Tibial artery (tissue), 4 donors: ENCODE results near the gene CLIC1.

Experiments
- DNase-seq, 2 donors: peaks; one replicate each; pipeline ENCODE4 v3.0.0-alpha.2; 2019
- H3K27ac ChIP-seq, 2 donors: fragments of 200-600 bp; sonication (generic) in 1 of 2; 1 replicate in 1 of 2; 2 replicates in 1 of 2; pipeline ENCODE4 v1.5.1; 2018 to 2019; ENCODE audit warnings: mild to moderate bottlenecking in 1 of 2
- H3K27me3 ChIP-seq, 2 donors: fragments of 200-600 bp; sonication (generic) in 1 of 2; one replicate each; pipeline versions ENCODE4 v1.5.1 to v1.6.0; 2016 to 2019
- H3K36me3 ChIP-seq, 3 donors: fragments of 200-600 bp; sonication (generic) in 2 of 3; one replicate each; pipeline ENCODE4 v1.5.1; 2016 to 2019; ENCODE audit warnings: mild to moderate bottlenecking in 2 of 3
- H3K4me1 ChIP-seq, 4 donors: fragments of 200-600 bp; sonication (generic) in 2 of 4; 1 replicate in 3 of 4; 2 replicates in 1 of 4; pipeline ENCODE4 v1.5.1; 2016 to 2019
- H3K4me3 ChIP-seq, 2 donors: fragments of 200-600 bp; sonication (generic) in 1 of 2; 1 replicate in 1 of 2; 2 replicates in 1 of 2; pipeline ENCODE4 v1.5.1; 2018 to 2019; ENCODE audit warnings: mild to moderate bottlenecking in 2 of 2
- H3K9me3 ChIP-seq, 3 donors: fragments of 200-600 bp; sonication (generic) in 1 of 3; one replicate each; pipeline ENCODE4 v1.5.1; 2016 to 2019
- intact Hi-C: fragments of 100-400 bp; cut with DNase I; formaldehyde crosslinking; loops from one replicate; pipeline ENCODE4 v1.15.0; 2023; ENCODE audit warnings: low total_unique reads
- TF ChIP-seq, protein P1 (sequence below), 2 experiments: fragments of 200-600 bp in 1 of 2; fragments of 450-650 bp in 1 of 2; IDR thresholded peaks; one replicate each; pipeline ENCODE4 v1.5.1; 2017 to 2019; ENCODE audit warnings: antibody characterized with exemption in 2 of 2, mild to moderate bottlenecking in 1 of 2, moderate library complexity in 1 of 2

Gene CLIC1

DNA sequence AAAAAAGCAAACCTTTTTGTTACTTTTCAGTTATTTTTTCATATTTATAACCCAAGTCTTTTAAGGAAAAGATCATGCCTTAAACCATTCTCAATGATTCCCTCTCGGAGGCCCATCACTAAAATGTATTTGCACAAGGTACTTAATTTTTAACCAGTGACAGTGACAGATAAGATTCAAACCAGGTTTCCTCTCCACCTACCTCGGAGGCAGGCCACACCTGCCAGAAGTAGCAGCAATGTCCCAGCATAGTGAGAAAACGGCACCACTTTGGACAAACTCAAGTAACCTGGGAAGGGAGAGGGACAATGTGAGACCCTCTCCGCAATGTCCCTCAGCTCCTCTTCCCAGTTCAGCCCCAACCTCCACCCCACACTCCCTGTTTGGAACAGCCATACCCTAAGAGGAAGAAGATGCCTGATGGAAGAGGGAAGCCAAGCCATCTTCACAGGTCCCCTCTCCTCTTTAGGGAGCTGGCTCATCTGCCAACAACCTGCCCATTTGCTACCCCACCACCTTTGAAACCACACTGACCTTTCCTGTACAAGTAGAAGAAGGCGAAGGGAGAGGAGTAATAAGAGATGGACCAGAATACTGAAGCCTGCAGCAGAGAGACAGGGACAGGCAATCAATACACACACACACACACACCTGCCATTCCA is 35.5 kb downstream of the CLIC1 start:
- Histone ChIP-seq H3K9me3 (no peaks in the 10 kb centered on the region), H3K4me1 (peaks cover 6 to 27% (median 23%) of the 10 kb centered on the region in 4 donors), H3K4me3 (no peak overlapping the region), H3K27me3 (no peaks in the 10 kb centered on the region), H3K36me3 (peaks cover 12 to 42% (median 14%) of the 10 kb centered on the region in 3 donors), H3K27ac (no peak overlapping the region)
- DNase-seq, result no peak
- TF ChIP-seq, protein P1, sequence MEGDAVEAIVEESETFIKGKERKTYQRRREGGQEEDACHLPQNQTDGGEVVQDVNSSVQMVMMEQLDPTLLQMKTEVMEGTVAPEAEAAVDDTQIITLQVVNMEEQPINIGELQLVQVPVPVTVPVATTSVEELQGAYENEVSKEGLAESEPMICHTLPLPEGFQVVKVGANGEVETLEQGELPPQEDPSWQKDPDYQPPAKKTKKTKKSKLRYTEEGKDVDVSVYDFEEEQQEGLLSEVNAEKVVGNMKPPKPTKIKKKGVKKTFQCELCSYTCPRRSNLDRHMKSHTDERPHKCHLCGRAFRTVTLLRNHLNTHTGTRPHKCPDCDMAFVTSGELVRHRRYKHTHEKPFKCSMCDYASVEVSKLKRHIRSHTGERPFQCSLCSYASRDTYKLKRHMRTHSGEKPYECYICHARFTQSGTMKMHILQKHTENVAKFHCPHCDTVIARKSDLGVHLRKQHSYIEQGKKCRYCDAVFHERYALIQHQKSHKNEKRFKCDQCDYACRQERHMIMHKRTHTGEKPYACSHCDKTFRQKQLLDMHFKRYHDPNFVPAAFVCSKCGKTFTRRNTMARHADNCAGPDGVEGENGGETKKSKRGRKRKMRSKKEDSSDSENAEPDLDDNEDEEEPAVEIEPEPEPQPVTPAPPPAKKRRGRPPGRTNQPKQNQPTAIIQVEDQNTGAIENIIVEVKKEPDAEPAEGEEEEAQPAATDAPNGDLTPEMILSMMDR (IDR thresholded peaks at IDR 0.05), result no peak
- intact Hi-C loops, result loop anchor here (5.0 kb wide), 1 partner anchor 36 kb away; the partner anchor contains the start of gene CLIC1

DNA sequence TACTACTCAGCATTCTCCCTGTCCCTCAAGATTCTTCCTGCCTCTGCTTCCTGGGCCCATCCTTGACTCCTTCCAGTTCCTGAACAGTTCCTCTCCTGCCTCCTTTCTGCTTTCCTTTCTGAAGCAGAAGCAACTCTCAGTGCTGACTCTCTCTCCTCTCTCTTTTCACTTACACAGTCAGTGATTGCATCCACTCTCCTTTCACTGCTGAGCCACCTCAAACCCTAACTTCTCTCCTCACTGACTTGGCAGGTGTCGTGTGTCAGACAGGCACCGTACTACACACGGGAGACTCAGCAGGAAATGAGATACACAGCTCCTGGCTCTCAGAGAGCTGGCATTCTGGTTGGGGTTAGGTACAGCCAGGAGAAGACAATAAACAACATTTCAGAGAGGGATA is 38.8 kb downstream of the CLIC1 start:
- TF ChIP-seq, protein P1 (IDR thresholded peaks at IDR 0.05), result no peak
- intact Hi-C loops, result no loop called here
- Histone ChIP-seq H3K9me3 (no peaks in the 10 kb centered on the region), H3K4me3 (no peak overlapping the region), H3K36me3 (peaks cover 25 to 75% (median 47%) of the 10 kb centered on the region in 3 donors), H3K27me3 (no peaks in the 10 kb centered on the region), H3K27ac (no peak overlapping the region), H3K4me1 (peaks cover 0 to 21% (median 17%) of the 10 kb centered on the region in 4 donors)
- no peak for DNase-seq

DNA sequence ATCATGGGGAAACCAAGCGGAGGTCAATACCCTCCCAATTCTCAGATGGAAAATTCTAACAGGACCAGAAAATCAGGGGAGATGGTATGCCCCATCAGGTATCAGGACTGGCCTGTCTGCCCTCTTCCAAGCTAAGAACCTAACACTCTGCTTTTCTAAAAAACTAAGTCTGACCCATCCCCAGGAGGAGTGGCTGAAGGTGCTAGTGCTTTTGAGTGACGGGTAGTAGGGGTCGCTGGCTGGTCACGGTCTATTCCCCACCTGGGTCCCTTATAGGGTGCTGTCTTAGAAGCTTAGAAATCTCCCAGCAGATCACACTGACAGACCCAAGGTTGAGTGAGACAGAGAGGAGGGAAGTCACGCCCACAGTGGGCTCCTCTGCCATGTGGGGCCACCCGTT is 42.8 kb downstream of the CLIC1 start:
- peaks cover 57 to 98% (median 84%) of the 10 kb centered on the region in 3 donors for H3K36me3 ChIP-seq
- no peak overlapping the region for H3K4me3 ChIP-seq
- H3K9me3 ChIP-seq, result no peaks in the 10 kb centered on the region
- no peak overlapping the region for H3K27ac ChIP-seq
- intact Hi-C loops, result no loop called here
- TF ChIP-seq, protein P1 (IDR thresholded peaks at IDR 0.05), result no peak
- DNase-seq, result no peak
- no peaks in the 10 kb centered on the region for H3K4me1 ChIP-seq
- no peaks in the 10 kb centered on the region for H3K27me3 ChIP-seq

DNA sequence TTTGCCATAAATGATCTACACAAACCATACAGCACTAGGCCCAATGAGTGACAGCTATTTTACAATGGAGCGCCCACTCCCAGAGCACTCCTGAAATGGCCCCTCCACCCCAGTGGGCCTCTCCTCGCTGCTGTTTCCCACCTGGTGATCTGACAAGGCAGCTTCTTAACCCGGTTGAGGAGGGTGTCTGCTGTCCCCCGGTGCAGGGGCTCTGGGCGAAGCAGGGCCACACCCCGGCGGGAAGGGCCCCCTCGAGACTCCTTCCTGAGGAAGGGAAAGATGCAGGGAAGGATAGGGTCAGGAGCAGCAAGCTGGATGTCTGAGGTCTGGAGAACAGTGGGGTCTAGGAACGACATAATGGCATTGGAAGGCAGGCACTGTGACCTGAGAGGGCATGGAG is 43.4 kb downstream of the CLIC1 start:
- Histone ChIP-seq H3K36me3 (peaks cover 63 to 100% (median 90%) of the 10 kb centered on the region in 3 donors), H3K27me3 (no peaks in the 10 kb centered on the region), H3K4me3 (no peak overlapping the region), H3K27ac (no peak overlapping the region), H3K4me1 (no peaks in the 10 kb centered on the region), H3K9me3 (no peaks in the 10 kb centered on the region)
- DNase-seq, result no peak
- intact Hi-C loops, result no loop called here
- TF ChIP-seq, protein P1 (IDR thresholded peaks at IDR 0.05), result no peak

DNA sequence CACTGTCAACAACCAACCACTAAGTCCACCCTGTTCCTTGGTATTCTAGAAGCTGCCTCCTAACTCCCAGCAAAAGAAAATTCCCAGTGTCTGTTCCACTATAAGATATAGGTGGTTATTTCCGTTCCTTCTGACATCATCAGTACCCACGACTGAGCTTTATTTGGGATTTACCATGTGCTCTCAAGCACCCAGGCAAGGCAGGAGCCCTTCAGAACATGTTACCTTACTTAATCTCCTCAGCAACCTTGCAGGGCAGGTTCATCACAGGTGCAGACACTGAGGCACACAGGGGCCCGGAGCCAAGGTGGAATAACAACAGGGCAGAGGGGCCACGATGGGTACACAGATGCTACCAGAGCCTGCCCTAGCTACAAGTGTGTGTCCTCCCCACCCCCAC is 44.0 kb downstream of the CLIC1 start:
- Histone ChIP-seq H3K4me1 (no peaks in the 10 kb centered on the region), H3K27me3 (no peaks in the 10 kb centered on the region), H3K4me3 (no peak overlapping the region), H3K9me3 (no peaks in the 10 kb centered on the region), H3K36me3 (peaks cover 69 to 100% (median 95%) of the 10 kb centered on the region in 3 donors), H3K27ac (no peak overlapping the region)
- intact Hi-C loops, result no loop called here
- TF ChIP-seq, protein P1 (IDR thresholded peaks at IDR 0.05), result no peak
- DNase-seq, result no peak
